ENCODE results near the gene MIER3.

MIER3 gene

DNA sequence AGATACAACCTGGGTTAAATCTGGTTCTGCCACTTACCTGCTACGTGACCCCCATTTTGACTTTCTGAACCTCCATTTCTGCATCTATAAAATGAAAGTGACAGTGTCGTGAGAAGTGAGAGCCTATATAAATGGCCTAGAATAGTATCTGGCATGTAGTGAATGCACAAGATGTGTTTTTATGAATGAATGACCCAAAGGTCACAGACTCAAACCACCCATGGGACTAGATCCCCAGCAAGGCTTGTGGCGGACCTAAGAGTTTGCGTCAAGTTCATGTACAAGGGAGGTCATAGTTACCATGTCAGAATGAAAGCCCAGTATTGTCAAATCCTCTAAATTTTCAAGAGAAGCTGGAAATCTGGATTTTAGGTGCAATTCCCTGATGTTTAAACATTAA, 53.7 kb downstream of the MIER3 start:
- Histone ChIP-seq H3K4me1 (ENCODE audit: control insufficient read depth in 1 of 2, insufficient read depth in 1 of 2, low read depth in 1 of 2, low read length in 1 of 2) (no peaks in the 10 kb centered on the region), H3K9me3 (no peaks in the 10 kb centered on the region), H3K36me3 (peaks cover 29% of the 10 kb centered on the region), H3K27me3 (no peaks in the 10 kb centered on the region), H3K27ac (no peak overlapping the region), H3K4me3 (ENCODE audit: low read depth in 1 of 2, low read length in 1 of 2) (no peak overlapping the region)
- no peak for TF ChIP-seq CTCF (IDR thresholded peaks at IDR 0.05)

DNA sequence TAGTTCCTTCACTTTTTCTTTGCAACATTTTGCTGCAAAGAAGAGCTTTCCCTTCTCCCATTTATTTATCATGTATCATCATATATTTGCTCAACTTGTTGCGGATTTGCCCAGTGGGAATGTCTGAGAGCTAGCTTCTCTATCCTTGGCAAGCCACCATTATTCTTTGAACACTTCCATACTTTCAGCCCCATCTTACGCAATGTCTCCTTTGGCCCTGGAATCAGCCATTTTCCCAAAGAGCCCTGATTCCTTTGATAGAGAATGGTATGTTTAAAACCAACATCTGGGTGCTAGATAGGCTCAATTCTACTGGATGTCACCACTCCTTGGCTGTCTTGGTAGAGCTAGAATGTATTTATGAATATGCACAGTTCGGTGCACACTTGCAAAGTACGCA, 55.2 kb downstream of the MIER3 start:
- peaks cover 33% of the 10 kb centered on the region for H3K36me3 ChIP-seq
- H3K27me3 ChIP-seq = no peaks in the 10 kb centered on the region
- H3K4me1 ChIP-seq (ENCODE audit: control insufficient read depth in 1 of 2, insufficient read depth in 1 of 2, low read depth in 1 of 2, low read length in 1 of 2) = no peaks in the 10 kb centered on the region
- H3K9me3 ChIP-seq = no peaks in the 10 kb centered on the region
- H3K27ac ChIP-seq = no peak overlapping the region
- TF ChIP-seq CTCF (IDR thresholded peaks at IDR 0.05) = no peak
- H3K4me3 ChIP-seq (ENCODE audit: low read depth in 1 of 2, low read length in 1 of 2) = no peak overlapping the region

- Histone ChIP-seq H3K36me3 (peaks cover 61% of the 10 kb centered on the region), H3K4me3 (ENCODE audit: low read depth in 1 of 2, low read length in 1 of 2) (no peak overlapping the region), H3K4me1 (ENCODE audit: control insufficient read depth in 1 of 2, insufficient read depth in 1 of 2, low read depth in 1 of 2, low read length in 1 of 2) (no peaks in the 10 kb centered on the region), H3K27ac (no peak overlapping the region), H3K27me3 (no peaks in the 10 kb centered on the region), H3K9me3 (no peaks in the 10 kb centered on the region)
- no peak for TF ChIP-seq CTCF (IDR thresholded peaks at IDR 0.05)
Observed at GRCh38 chr5:56893251-56893951, 58.5 kb downstream of the MIER3 start.

DNA sequence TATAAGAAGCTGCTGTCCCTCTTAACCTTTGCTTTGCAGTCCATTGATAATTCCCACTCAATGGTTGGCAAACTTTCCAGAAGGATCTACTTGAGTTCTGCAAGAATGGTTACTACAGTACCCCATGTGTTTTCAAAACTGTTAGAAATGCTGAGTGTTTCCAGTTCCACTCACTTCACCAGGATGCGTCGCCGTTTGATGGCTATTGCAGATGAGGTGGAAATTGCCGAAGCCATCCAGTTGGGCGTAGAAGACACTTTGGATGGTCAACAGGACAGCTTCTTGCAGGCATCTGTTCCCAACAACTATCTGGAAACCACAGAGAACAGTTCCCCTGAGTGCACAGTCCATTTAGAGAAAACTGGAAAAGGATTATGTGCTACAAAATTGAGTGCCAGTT, 70.4 kb downstream of the MIER3 start:
- no peaks in the 10 kb centered on the region for H3K27me3 ChIP-seq
- H3K4me3 ChIP-seq (ENCODE audit: low read depth in 1 of 2, low read length in 1 of 2) = no peak overlapping the region
- no peak for TF ChIP-seq CTCF (IDR thresholded peaks at IDR 0.05)
- H3K9me3 ChIP-seq = no peaks in the 10 kb centered on the region
- H3K36me3 ChIP-seq = peaks cover 96% of the 10 kb centered on the region
- no peak overlapping the region for H3K27ac ChIP-seq
- H3K4me1 ChIP-seq (ENCODE audit: control insufficient read depth in 1 of 2, insufficient read depth in 1 of 2, low read depth in 1 of 2, low read length in 1 of 2) = no peaks in the 10 kb centered on the region

- no peak overlapping the region for H3K4me3 ChIP-seq (ENCODE audit: low read depth in 1 of 2, low read length in 1 of 2)
- no peaks in the 10 kb centered on the region for H3K4me1 ChIP-seq (ENCODE audit: control insufficient read depth in 1 of 2, insufficient read depth in 1 of 2, low read depth in 1 of 2, low read length in 1 of 2)
- H3K36me3 ChIP-seq = peaks cover 95% of the 10 kb centered on the region
- no peaks in the 10 kb centered on the region for H3K9me3 ChIP-seq
- no peak overlapping the region for H3K27ac ChIP-seq
- no peak for TF ChIP-seq CTCF (IDR thresholded peaks at IDR 0.05)
- no peaks in the 10 kb centered on the region for H3K27me3 ChIP-seq
Observed at GRCh38 chr5:56876327-56876726, 75.6 kb downstream of the MIER3 start.

Data from neutrophil (primary cell).